WERI-Rb-1 (cell line): Measurements from ENCODE around the gene LYAR.

Source experiments
- DNase-seq: peaks from one replicate; pipeline ENCODE4 v3.0.0-alpha.2; 2020
- H3K27ac ChIP-seq: fragments of 250-450 bp; sonication (Bioruptor Pico); 2 replicates; pipeline ENCODE4 v1.5.1; 2020; ENCODE audit warnings: mild to moderate bottlenecking, moderate library complexity
- H3K27me3 ChIP-seq: fragments of 250-450 bp; sonication (Bioruptor Pico); 2 replicates; pipeline ENCODE4 v1.5.1; 2021; ENCODE audit warnings: mild to moderate bottlenecking, low read depth, moderate library complexity; ENCODE audit not compliant: insufficient read depth, severe bottlenecking
- H3K36me3 ChIP-seq: fragments of 250-450 bp; sonication (Bioruptor Pico); 2 replicates; pipeline ENCODE4 v1.5.1; 2020; ENCODE audit warnings: mild to moderate bottlenecking, moderate library complexity
- H3K4me3 ChIP-seq: 2 replicates; pipeline ENCODE4 v1.5.1; 2011; ENCODE audit warnings: low read depth, mild to moderate bottlenecking, control low read depth, low read length
- H3K9me3 ChIP-seq: fragments of 250-450 bp; sonication (Bioruptor Pico); 2 replicates; pipeline ENCODE4 v1.5.1; 2021; ENCODE audit warnings: mild to moderate bottlenecking, moderate library complexity; ENCODE audit not compliant: severe bottlenecking
- CTCF ChIP-seq: IDR thresholded peaks from 2 replicates; pipeline ENCODE4 v1.5.1; 2011; ENCODE audit warnings: low read depth, mild to moderate bottlenecking, control low read depth, inconsistent platforms, low read length

Gene LYAR

GRCh38 chr4:4270529-4270928, 19.4 kb downstream of the LYAR start:
- Histone ChIP-seq H3K27ac (no peak overlapping the region), H3K36me3 (peaks cover 58% of the 10 kb centered on the region)
- DNase-seq: no peak

GRCh38 chr4:4269856-4270255, 20.1 kb downstream of the LYAR start:
- H3K9me3 ChIP-seq: no peaks in the 10 kb centered on the region
- TF ChIP-seq CTCF: no peak
- H3K27me3 ChIP-seq: no peaks in the 10 kb centered on the region
- DNase-seq: no peak
- H3K36me3 ChIP-seq: peaks cover 57% of the 10 kb centered on the region
- H3K4me3 ChIP-seq: no peak overlapping the region
- H3K27ac ChIP-seq: no peak overlapping the region

More at GRCh38 chr4:4270529-4270928, 19.4 kb downstream of the LYAR start:
- no peaks in the 10 kb centered on the region for H3K27me3 ChIP-seq
- no peak for TF ChIP-seq CTCF
- no peak overlapping the region for H3K4me3 ChIP-seq
- no peaks in the 10 kb centered on the region for H3K9me3 ChIP-seq

DNA sequence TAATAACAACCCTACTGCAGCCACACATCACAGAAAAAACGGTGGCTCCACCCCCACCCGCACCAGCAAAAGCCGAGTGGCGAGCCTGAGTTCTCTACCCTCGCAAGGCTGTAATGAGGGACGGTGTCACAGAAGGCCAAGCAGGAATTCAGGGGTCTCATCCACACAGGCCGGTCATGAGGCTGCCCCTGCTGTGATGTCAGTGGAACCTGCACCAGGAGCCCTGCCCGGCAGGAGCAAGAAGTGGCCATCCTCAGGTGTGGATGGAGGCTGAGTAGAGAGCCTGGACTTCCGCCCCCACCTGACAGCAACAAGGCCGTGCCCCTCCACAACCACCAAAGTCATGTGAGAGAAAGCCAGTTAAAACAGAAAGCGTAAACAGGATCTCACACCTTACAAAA, 20.6 kb downstream of the LYAR start:
- Histone ChIP-seq H3K27me3 (no peaks in the 10 kb centered on the region), H3K36me3 (peaks cover 51% of the 10 kb centered on the region), H3K4me3 (no peak overlapping the region), H3K9me3 (no peaks in the 10 kb centered on the region), H3K27ac (no peak overlapping the region)
- no peak for TF ChIP-seq CTCF
- no peak for DNase-seq

DNA sequence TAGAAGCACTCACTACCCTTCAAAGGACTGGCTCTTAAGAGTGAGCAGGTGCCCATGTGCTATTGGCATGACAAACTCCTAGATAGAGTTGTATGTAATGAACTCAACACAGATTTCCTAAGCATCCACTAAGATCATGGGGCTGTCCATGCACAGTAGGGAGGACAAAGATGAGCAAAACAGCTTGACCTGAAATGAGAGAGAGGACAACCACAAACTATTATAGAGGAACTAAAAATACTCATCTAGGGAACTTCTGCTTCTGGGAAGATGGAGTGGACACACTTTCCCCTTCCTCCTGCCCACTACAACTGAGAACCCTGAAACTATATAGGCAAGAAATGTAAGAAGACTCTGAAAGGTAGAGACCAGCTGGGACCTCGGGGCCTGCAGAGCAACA, 21.2 kb downstream of the LYAR start:
- Histone ChIP-seq H3K27ac (no peak overlapping the region), H3K36me3 (peaks cover 48% of the 10 kb centered on the region), H3K9me3 (no peaks in the 10 kb centered on the region), H3K4me3 (no peak overlapping the region), H3K27me3 (no peaks in the 10 kb centered on the region)
- no peak for TF ChIP-seq CTCF
- DNase-seq: no peak

- H3K36me3 ChIP-seq: peaks cover 40% of the 10 kb centered on the region
Measured at GRCh38 chr4:4267981-4268380, 22.0 kb downstream of the LYAR start.

More at GRCh38 chr4:4267981-4268380, 22.0 kb downstream of the LYAR start:
- TF ChIP-seq CTCF: no peak
- H3K27me3 ChIP-seq: no peaks in the 10 kb centered on the region
- no peak overlapping the region for H3K27ac ChIP-seq
- H3K4me3 ChIP-seq: no peak overlapping the region
- no peaks in the 10 kb centered on the region for H3K9me3 ChIP-seq
- DNase-seq: no peak
